ENCODE measurements around the gene NR1H2.
"Not testable (repeated sequence)": the region's sequence is repeated elsewhere in the genome, so short reads cannot be mapped to it uniquely, and the experiment has no call there.

Gene NR1H2

GRCh38 chr19:50347089-50347581 lies 29.1 kb upstream of the NR1H2 start:
- not testable (repeated sequence) for DNase-seq

- no peak for DNase-seq
Measured at GRCh38 chr19:50349277-50350057, 26.8 kb upstream of the NR1H2 start.

- no peak for DNase-seq
Measured at GRCh38 chr19:50352242-50352641, 24.0 kb upstream of the NR1H2 start.

- DNase-seq, result not testable (repeated sequence)
Measured at GRCh38 chr19:50353487-50353880, 22.8 kb upstream of the NR1H2 start.

- DNase-seq, result no peak
Measured at GRCh38 chr19:50356691-50357177, 19.5 kb upstream of the NR1H2 start.

- DNase-seq, result peak; percentile 79
Measured at GRCh38 chr19:50357178-50358100, 18.8 kb upstream of the NR1H2 start.

- peak; percentile 84 for DNase-seq
Measured at GRCh38 chr19:50358483-50359327, 17.6 kb upstream of the NR1H2 start.

GRCh38 chr19:50359328-50359818 lies 16.9 kb upstream of the NR1H2 start:
- no peak for DNase-seq

- DNase-seq, result no peak
Measured at GRCh38 chr19:50361290-50362029, 14.8 kb upstream of the NR1H2 start.

- no peak for DNase-seq
Measured at GRCh38 chr19:50362030-50362412, 14.2 kb upstream of the NR1H2 start.

- no peak for DNase-seq
Measured at GRCh38 chr19:50362656-50363424, 13.4 kb upstream of the NR1H2 start.

GRCh38 chr19:50365434-50366306 lies 10.6 kb upstream of the NR1H2 start, which contains the start of gene NAPSA:
Gene NAPSA, minus strand, starts transcription at chr19:50365639. Its CDS starts 18 bp downstream, at chr19:50365621.
- no peak for DNase-seq

GRCh38 chr19:50368649-50369570 lies 7.3 kb upstream of the NR1H2 start:
- peak; percentile 91 for DNase-seq

- DNase-seq, result no peak
Measured at GRCh38 chr19:50371914-50372475, 4.3 kb upstream of the NR1H2 start.

- no peak for DNase-seq
Measured at GRCh38 chr19:50377051-50377461, 799 bp downstream of the NR1H2 start.

- DNase-seq, result no peak
Measured at GRCh38 chr19:50377517-50377916, 1.3 kb downstream of the NR1H2 start.

GRCh38 chr19:50378169-50378862 lies 2.1 kb downstream of the NR1H2 start:
- DNase-seq, result no peak

GRCh38 chr19:50378863-50379236 lies 2.6 kb downstream of the NR1H2 start:
- DNase-seq, result no peak

All from right forelimb (tissue), 1 donor.